IgD-negative memory B cell (primary cell): Measurements from ENCODE around the gene CNTNAP3B. TPM values are rescaled to one million over a fixed set of nuclear protein-coding genes. Genes with fewer than 3 reads are reported as not detected.
"Not testable (repeated sequence)": the region's sequence is repeated elsewhere in the genome, so short reads cannot be mapped to it uniquely, and the experiment has no call there.

Source experiments
- H3K27ac Mint-ChIP-seq, 3 donors: one replicate each; pipeline ENCODE4 v1.8.0; 2020 to 2022; ENCODE audit warnings: mild to moderate bottlenecking in 3 of 3, mixed read lengths in 3 of 3, moderate library complexity in 1 of 3
- H3K27me3 Mint-ChIP-seq: one replicate; pipeline ENCODE4 v1.8.0; 2021; ENCODE audit warnings: mixed read lengths
- H3K36me3 Mint-ChIP-seq: one replicate; pipeline ENCODE4 v1.8.0; 2020; ENCODE audit warnings: mild to moderate bottlenecking, mixed read lengths
- H3K4me1 Mint-ChIP-seq, 3 donors: one replicate each; pipeline ENCODE4 v1.8.0; 2020 to 2022; ENCODE audit warnings: mixed read lengths in 3 of 3, mild to moderate bottlenecking in 1 of 3
- H3K4me3 Mint-ChIP-seq, 4 donors: one replicate each; pipeline ENCODE4 v1.8.0; 2020 to 2022; ENCODE audit warnings: mild to moderate bottlenecking in 4 of 4, mixed read lengths in 4 of 4, moderate library complexity in 3 of 4
- H3K9me3 Mint-ChIP-seq, 3 donors: one replicate each; pipeline ENCODE4 v1.8.0; 2020 to 2021; ENCODE audit warnings: mixed read lengths in 3 of 3, mild to moderate bottlenecking in 1 of 3
- polyA plus RNA-seq: library from polyadenylated mRNA; unstranded; fragments of 300-500 nt; fragmentation: Illumina TruSeq; gene quantifications from one replicate; pipeline ENCODE4 v1.2.3, GENCODE V29; 2021

CNTNAP3B gene
- polyA plus RNA-seq, 1 donor from 2014 or later = 0.16 TPM

GRCh38 chr9:41874557-41874956 lies 254.7 kb downstream of the CNTNAP3B start:
- H3K4me3 Mint-ChIP-seq, H3K4me1 Mint-ChIP-seq, H3K36me3 Mint-ChIP-seq, H3K27ac Mint-ChIP-seq, H3K27me3 Mint-ChIP-seq, H3K9me3 Mint-ChIP-seq: not testable (repeated sequence)

- H3K36me3 Mint-ChIP-seq, H3K4me3 Mint-ChIP-seq, H3K27me3 Mint-ChIP-seq, H3K4me1 Mint-ChIP-seq, H3K27ac Mint-ChIP-seq, H3K9me3 Mint-ChIP-seq: not testable (repeated sequence)
These were observed 273.8 kb downstream of the CNTNAP3B start for GRCh38 chr9:41855422-41855821.

DNA sequence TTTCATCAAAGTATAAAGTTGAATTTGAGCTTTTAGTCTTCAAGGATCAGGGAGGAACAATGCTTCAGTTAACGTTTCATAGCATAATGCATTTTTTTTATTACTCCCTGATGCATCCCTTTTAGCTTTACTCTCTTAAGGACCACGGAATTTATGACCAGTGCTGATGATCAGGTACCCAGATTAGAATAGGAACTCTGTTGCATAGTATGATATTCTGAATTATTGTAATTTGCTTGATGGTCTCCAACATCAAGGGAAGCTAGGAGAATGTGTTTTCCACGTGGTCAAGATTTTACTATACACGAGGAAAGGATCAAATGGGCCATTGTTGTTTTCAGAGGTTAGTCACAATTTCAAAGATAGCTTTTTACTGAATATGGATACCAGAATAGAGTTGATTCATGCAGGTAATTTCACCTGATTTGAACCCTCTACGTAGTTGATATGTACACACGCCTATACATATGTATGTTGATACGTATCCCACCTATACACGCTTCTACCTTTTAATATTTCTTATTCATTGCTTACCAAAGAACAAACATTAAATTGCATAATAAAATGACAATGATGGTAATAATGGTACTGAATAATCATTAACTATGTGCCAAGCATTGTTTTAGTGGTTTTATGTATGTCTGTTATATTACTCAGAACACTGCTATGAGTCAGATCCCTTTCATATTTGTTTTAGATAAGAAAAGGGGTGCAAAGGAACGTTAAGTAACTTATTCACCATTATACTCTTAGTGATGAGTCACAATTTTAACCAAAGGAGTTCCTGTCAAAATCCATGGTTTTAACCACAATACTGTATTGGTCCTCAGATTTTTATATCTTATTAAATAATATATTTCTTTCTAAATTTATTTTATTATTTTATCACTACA lies 277.1 kb downstream of the CNTNAP3B start:
- not testable (repeated sequence) for H3K4me1 Mint-ChIP-seq, H3K9me3 Mint-ChIP-seq, H3K27me3 Mint-ChIP-seq, H3K36me3 Mint-ChIP-seq, H3K27ac Mint-ChIP-seq, H3K4me3 Mint-ChIP-seq

DNA sequence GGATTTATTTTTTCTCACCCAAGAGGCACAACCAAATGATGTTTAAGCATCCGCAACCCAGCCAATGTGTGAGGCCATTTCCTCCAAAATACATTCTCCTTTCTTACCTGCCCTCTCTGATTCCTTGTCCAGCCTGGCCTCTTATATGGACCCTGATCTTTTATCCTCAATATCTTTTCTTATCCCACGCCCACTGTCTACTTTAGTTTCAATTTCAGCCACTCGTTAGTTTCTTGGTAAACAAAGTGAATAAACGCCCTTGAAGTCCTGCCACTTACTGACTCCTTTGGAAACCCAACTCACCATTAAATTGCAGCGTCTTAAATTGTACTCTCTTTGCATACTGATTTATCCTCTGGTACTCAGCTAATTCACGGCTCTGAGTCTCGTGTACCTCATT lies 281.4 kb downstream of the CNTNAP3B start:
- not testable (repeated sequence) for H3K36me3 Mint-ChIP-seq, H3K27me3 Mint-ChIP-seq, H3K27ac Mint-ChIP-seq, H3K4me1 Mint-ChIP-seq, H3K9me3 Mint-ChIP-seq, H3K4me3 Mint-ChIP-seq

Other genes starting within 250 kb of the CNTNAP3B start
- gene SPATA31A6, start 54.2 kb upstream of the CNTNAP3B start, polyA plus RNA-seq = not detected